ENCODE measurements around the gene PCSK4.
A peak's percentile ranks its signal among the peaks of the same experiment; 100 is the strongest.

Gene PCSK4

GRCh38 chr19:1446713-1447481 lies 43.3 kb downstream of the PCSK4 start:
- H3K4me3 ChIP-seq (ENCODE audit: low read depth, low read length), result no peak overlapping the region
- in situ Hi-C loops (cut with HindIII; ENCODE audit: low sequenced_read_pairs), result no loop called here

GRCh38 chr19:1445932-1446712 lies 44.0 kb downstream of the PCSK4 start:
- TF ChIP-seq, protein P1, sequence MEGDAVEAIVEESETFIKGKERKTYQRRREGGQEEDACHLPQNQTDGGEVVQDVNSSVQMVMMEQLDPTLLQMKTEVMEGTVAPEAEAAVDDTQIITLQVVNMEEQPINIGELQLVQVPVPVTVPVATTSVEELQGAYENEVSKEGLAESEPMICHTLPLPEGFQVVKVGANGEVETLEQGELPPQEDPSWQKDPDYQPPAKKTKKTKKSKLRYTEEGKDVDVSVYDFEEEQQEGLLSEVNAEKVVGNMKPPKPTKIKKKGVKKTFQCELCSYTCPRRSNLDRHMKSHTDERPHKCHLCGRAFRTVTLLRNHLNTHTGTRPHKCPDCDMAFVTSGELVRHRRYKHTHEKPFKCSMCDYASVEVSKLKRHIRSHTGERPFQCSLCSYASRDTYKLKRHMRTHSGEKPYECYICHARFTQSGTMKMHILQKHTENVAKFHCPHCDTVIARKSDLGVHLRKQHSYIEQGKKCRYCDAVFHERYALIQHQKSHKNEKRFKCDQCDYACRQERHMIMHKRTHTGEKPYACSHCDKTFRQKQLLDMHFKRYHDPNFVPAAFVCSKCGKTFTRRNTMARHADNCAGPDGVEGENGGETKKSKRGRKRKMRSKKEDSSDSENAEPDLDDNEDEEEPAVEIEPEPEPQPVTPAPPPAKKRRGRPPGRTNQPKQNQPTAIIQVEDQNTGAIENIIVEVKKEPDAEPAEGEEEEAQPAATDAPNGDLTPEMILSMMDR (IDR thresholded peaks at IDR 0.05; ENCODE audit: low read depth, low read length), result no peak
- no peak for DNase-seq (ENCODE audit: low read depth, low spot score)
- H3K4me3 ChIP-seq (ENCODE audit: low read depth, low read length), result peak overlapping the region; percentile 29
- in situ Hi-C loops (cut with HindIII; ENCODE audit: low sequenced_read_pairs), result no loop called here

More at GRCh38 chr19:1446713-1447481, 43.3 kb downstream of the PCSK4 start:
- DNase-seq (ENCODE audit: low read depth, low spot score), result no peak
- TF ChIP-seq, protein P1 (IDR thresholded peaks at IDR 0.05; ENCODE audit: low read depth, low read length), result no peak

DNA sequence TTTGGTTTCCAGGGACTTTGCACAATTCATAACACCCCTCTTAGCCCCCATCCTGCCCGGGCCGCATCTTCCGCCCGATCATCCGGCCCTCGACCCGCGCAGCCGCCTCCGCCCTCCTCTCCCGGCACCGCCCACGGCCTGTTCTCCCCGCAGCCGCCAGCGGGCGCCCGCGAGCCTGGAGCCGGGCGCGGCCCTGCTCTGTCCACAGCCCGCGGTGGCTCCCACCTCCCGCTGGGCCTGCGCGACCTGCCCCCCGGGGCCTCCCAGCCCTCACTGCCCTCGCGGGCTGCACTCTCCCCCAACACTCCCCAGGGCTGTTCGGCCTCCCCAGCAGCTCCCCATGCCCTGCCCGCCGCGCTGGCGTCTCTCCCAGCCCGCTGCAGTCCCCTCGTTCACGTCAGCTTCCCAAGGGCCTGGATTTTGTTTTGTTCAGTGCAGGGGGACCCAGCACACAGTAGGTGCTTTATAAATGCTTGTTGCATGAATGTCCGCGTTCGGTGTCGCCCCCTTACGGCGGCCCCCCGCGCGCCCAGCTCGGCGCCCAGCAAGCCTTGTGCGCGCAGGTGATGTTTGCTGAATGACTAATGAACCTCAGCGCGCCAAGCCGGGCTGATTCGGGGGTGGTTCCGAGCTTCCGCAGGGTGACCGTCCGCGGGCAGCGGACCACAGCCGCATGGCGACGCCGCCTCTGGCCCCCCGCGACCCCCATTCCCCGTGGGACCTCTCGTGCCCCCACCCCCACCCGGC lies 44.8 kb downstream of the PCSK4 start:
- TF ChIP-seq, protein P1 (IDR thresholded peaks at IDR 0.05; ENCODE audit: low read depth, low read length), result peak; percentile 70
- in situ Hi-C loops (cut with HindIII; ENCODE audit: low sequenced_read_pairs), result no loop called here
- DNase-seq (ENCODE audit: low read depth, low spot score), result peak; percentile 45
- H3K4me3 ChIP-seq (ENCODE audit: low read depth, low read length), result peak overlapping the region; percentile 29

GRCh38 chr19:1441677-1442438 lies 48.3 kb downstream of the PCSK4 start:
- TF ChIP-seq, protein P1 (IDR thresholded peaks at IDR 0.05; ENCODE audit: low read depth, low read length), result no peak
- in situ Hi-C loops (cut with HindIII; ENCODE audit: low sequenced_read_pairs), result no loop called here
- no peak for DNase-seq (ENCODE audit: low read depth, low spot score)
- H3K4me3 ChIP-seq (ENCODE audit: low read depth, low read length), result no peak overlapping the region

DNA sequence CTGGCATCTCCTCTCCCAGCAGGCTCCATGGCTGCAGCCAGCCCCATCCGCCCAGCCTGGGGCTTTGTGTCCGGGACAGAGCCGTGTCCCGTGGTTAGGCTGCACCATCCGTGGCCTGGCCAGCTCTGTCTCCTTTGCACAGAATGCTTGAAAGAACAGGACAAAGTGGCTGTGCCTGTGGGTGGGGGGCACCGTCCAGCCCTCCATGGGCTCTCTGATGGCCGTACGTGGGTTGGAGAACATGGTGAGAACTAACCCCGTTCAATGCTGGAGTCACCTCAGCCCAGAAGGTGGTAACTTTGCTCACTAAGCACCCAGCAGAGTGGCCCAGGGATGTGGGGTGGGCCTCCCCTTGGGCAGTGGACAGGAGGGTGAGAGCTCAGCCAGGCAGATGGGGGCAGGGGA lies 49.1 kb downstream of the PCSK4 start:
- in situ Hi-C loops (cut with HindIII; ENCODE audit: low sequenced_read_pairs), result no loop called here
- H3K4me3 ChIP-seq (ENCODE audit: low read depth, low read length), result no peak overlapping the region
- DNase-seq (ENCODE audit: low read depth, low spot score), result no peak

More for the DNA sequence above, 49.1 kb downstream of the PCSK4 start:
- TF ChIP-seq, protein P1 (IDR thresholded peaks at IDR 0.05; ENCODE audit: low read depth, low read length), result no peak

Measured in astrocyte of the spinal cord (primary cell).